Stimulated activated CD4-positive, alpha-beta T cell treated with anti-CD3 and anti-CD28 coated beads, Interleukin-12 subunit alpha, Interleukin-12 subunit beta, amount 100 ng/mL, for 24 hours (primary cell): ENCODE data around the gene PGD.
"Not testable (repeated sequence)": the region's sequence is repeated elsewhere in the genome, so short reads cannot be mapped to it uniquely, and the experiment has no call there.

Experiments
- DNase-seq, 2 experiments: peaks; one replicate each; pipeline ENCODE4 v3.0.0-alpha.2; 2020; ENCODE audit warnings: low read depth in 2 of 2

Gene PGD

DNA sequence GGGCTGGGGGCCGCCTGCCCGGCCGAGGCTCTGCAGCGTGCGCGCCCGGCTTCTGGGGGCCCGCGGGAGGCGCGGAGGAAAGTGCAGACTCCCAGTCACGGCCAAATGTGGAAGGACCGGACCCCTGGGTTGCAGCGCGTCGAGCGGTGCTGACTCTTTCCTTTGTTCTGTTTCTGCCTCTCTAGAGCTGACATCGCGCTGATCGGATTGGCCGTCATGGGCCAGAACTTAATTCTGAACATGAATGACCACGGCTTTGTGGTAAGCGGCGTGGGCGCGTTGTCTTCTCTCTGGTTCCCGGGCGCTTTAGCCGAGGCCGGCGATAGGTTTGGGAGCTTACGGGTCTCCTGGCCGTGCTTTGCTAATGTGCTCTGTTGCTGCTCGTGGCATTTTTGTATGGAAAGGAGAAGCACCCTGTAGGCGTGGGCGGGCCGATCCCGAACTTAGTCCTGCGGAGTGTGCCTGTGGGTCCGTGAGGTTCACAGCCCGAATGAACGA, 629 bp downstream of the PGD start:
- peak in 1 of 2 experiments; percentile 5 for DNase-seq

DNA sequence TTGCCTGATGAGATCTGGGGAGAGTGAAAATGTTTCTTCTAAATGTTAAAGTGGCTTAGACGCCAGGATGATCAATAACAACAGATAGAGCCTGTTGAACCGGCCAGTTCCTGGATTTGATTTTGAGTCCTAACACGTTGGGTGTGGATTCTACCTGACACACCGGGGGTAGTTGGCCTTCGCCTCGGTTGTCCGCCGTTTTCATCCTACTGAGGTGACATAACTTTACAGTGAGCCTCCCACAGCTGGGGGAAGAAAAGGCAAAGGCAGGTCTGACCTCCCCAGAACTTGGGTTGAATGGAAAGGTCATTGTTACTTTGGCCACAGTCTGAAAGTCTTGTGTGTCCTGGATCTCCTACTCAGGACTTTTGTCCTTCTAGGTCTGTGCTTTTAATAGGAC, 1.1 kb downstream of the PGD start:
- DNase-seq: no peak

DNA sequence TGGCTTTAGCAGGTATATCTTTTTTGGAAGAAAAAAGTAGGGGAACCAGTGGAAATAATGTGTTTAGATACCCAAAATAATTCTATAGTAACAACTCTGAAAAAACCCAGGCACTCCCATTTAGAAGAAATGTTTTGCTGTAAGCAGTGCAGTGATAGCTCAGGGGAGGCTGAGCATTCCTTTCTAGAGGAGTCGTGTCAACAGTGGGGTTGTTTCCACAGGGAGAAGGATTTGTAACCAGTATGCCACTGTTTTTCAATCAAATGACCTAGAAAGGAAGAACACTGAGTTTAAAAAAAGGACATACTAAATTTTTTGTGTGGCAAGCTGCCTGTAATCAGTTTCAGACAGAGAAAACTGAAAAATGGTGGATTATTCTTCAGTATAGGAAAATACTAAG, 2.4 kb downstream of the PGD start:
- no peak for DNase-seq

DNA sequence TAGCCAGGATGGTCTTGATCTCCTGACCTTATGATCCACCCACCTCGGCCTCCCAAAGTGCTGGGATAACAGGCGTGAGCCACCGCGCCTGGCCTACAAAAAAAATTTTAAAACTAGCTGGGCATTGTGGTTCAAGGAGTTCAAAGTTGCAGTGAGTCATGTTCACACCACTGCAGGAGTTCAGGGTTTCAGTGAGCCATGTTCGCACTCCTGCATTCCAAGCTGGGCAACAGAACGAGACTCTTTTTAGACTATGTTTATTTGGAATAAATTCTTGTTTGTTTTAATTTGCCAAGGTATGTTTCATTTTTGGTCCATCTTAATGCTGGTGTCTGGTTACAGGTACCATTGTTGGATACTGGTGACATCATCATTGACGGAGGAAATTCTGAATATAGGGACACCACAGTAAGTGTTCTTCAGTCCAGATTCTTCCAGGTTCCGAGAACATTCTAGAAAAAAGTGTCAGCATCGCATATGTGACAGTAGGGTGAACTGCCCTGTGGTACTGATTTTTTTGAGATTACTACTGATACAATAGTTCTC, 3.9 kb downstream of the PGD start:
- no peak for DNase-seq

DNA sequence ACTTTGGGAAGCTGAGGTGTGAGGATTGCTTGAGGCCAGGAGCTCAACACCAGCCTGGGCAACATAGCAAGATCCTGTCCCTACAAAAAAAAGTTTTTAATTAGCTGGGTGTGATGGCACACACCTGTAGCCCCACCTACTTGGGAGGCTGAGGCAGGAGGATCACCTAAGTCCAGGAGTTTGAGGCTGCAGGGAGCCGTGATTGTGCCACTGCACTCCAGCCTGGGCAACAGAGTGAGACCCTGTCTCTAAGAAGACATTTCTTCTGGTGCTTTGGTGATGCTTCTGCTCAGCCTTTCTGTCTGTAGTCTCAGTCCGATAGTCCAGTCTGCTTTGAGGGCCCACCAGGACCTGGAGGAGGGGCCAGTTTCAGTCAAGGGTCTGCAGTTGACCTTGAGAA, 8.3 kb downstream of the PGD start:
- DNase-seq: no peak

DNA sequence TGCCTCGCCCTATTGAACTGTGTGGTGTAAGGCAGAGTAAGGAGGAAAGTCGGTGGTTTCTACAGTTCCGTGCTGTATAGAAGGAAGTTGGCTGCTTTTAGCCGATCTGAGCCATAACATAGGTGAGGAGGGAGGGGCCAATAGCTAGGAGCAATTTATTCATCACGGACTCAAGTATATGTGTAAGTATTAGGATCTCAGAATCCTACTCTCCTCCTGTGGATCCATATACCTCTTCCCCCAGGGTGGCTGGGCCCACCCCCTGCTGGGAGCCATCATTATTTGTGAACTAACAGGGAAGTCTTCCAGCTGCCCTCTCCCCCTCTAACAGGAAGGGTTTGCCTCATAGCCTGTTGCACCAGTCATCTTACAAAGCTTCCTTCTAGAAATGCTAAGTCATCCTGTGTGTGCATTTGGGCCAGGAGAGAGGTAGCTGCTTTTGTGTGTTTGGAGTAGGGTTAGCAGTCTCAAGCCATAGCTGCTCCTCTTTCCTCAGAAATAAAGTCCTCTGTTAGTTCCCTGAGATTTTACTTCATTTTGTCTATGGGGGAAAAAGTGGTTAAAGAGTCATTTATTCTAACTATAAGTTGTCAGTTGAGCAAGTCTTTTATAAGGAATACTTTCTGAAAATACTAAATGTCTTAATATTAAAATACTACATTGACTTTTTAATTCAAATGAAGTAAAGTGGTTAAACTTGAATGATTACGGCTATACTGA, 16.5 kb downstream of the PGD start:
- no peak for DNase-seq

DNA sequence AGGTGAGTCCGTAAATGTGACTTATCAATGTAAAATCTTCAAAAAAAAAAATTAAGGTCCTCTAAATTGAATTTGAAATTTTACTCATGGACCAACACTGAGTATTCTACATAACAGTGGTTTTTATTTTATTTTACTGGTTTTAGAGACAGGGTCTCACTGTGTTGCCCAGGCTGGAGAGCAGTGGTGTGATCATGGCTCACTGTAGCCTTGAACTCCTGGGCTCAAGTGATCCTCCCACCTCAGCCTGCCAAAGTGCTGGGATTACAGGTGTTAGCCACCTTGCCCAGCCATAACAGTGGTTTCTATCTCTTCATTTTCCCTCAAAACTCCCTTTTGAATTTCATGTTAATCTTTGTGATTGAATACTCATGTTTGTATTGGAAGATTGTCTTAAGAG, 17.1 kb downstream of the PGD start:
- not testable (repeated sequence) for DNase-seq

DNA sequence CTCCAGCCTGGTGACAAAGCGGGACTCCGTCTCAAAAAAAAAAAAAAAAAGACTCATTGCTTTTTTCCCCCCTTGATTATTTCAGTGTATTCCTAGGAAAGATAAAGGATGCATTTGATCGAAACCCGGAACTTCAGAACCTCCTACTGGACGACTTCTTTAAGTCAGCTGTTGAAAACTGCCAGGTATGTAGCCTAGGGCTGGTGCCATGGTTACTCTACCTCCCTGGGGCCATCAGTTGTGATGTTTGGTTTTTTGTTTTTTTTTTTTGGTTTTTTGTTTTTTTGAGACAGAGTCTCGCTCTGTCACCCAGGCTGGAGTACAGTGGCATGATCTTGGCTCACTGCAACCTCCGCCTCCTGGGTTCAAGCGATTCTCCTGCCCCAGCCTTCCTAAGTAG, 19.9 kb downstream of the PGD start:
- DNase-seq: not testable (repeated sequence)

DNA sequence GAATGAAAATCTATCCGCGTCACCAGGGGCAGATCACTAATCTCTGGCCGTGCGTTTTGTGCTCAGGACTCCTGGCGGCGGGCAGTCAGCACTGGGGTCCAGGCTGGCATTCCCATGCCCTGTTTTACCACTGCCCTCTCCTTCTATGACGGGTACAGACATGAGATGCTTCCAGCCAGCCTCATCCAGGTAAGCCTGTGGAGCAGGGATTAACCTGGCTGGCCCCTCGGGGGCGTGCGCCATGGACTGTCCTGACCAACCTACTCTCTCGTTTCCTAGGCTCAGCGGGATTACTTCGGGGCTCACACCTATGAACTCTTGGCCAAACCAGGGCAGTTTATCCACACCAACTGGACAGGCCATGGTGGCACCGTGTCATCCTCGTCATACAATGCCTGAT, 20.5 kb downstream of the PGD start:
- no peak for DNase-seq

DNA sequence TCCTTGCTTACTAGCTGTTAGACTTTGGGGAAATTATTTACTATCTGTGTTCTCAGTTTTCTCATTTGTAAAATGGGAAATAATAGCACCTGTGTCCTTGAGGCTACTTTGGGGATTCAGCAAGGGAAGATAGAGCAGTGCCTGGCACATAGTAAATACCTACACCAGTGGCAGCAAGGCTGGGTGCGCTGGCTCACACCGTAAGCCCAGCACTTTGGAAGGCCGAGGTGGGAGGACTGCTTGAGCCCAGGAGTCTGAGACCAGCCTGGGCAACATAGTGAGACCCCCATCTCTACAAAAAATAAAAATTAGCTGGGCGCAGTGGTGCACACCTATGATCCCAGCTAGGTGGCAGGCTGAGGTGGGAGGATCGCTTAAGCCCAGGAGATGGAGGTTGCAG, 22.8 kb downstream of the PGD start:
- no peak for DNase-seq

DNA sequence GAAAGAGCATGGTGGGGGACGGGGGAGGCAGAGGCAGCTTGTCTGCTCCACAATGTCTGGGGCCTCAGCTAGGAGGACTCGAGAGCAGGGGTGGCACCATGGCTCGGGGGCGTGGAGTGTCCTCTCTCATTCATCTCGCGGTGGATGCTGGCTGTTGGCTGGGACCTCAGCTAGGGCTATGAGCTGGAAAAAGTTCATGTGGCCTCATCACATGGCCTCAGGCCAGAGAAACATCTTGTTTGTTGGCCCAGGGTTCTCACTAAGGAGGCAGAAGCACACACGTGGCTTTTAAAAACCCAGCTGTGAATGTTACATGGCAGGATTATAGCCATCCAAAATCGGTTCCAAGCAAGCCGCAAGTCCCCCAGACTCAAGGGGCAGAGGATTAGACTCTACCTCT, 25.2 kb downstream of the PGD start:
- no peak for DNase-seq

DNA sequence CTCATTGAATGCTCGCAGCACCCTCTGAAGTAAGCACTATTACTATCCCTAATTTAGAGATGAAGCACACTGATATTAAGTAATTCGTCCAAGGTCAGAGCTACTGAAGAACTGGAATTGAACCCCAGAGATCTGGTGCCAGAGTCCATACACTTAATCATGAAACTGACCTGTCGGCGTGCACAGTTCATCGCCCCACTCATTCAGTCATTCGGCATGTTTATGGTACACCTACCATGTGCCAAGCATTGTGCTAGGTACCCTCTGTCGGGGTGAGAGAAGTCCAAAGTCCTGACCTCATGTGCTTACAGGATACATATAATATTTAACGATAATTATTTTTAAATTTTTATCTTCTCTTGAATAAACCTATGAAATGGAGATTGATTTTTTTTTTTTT, 25.8 kb downstream of the PGD start:
- DNase-seq: no peak

DNA sequence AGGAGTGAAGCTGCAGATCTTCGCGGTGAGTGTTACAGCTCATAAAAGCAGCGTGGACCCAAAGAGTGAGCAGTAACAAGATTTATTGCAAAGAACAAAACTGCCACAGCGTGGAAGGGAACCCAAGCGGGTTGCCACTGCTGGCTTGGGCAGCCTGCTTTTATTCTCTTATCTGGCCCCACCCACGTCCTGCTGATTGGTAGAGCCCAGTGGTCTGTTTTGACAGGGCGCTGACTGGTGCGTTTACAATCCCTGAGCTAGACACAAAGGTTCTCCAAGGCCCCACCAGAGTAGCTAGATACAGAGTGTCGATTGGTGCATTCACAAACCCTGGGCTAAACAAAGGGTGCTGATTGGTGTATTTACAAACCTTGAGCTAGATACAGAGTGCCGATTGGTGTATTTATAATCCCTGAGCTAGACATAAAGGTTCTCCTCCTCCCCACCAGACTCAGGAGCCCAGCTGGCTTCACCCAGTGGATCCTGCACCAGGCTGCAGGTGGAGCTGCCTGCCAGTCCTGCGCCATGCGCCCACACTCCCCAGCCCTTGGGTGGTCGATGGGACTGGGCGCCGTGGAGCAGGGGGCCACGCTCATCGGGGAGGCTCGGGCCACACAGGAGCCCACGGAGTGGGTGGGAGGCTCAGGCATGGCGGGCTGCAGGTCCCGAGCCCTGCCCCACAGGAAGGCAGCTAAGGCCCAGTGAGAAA, 27.1 kb downstream of the PGD start:
- DNase-seq: not testable (repeated sequence)

DNA sequence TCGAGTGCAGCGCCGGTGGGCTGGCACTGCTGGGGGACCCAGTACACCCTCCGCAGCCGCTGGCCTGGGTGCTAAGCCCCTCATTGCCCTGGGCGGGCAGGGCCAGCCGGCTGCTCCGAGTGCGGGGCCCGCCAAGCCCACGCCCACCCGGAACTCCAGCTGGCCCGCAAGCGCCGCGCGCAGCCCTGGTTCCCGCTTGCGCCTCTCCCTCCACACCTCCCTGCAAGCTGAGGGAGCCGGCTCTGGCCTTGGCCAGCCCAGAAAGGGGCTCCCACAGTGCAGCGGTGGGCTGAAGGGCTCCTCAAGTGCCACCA, 27.6 kb downstream of the PGD start:
- DNase-seq: not testable (repeated sequence)

DNA sequence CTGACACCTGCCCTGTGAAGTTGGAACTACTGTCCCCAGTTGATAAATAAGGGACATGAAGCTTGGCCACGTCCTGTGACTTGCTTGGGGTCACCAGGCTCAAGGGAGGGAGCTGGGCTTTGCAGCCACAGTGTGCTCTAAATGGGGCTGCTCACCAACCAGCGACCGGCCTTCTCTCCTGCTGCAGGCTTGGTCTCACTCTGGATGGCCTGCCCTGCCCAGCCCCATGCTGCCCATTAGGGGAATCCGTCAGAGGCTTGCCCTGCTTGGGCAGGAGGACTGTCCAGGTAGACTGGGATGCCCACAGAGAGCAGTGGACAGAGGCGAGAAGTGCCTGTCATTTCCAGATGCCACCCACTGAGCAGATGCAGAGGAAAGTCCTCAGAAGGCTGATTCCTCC, 30.1 kb downstream of the PGD start:
- no peak for DNase-seq

DNA sequence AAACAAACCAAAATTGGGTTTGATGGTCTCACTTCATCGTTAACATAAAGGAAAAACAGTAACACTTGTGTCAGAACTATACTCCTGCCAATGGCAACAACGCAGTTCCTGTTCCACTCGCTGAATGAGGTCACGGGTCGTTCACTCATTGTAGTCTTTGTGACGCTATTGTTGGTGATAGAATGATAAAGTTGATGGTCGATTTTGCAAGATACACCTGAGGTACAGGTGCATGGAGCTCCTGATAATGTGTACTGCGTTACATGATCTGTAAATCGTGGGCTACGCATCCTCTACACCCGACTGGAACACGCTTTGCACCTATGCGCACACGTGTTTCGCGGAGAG, 31.0 kb downstream of the PGD start:
- no peak for DNase-seq

DNA sequence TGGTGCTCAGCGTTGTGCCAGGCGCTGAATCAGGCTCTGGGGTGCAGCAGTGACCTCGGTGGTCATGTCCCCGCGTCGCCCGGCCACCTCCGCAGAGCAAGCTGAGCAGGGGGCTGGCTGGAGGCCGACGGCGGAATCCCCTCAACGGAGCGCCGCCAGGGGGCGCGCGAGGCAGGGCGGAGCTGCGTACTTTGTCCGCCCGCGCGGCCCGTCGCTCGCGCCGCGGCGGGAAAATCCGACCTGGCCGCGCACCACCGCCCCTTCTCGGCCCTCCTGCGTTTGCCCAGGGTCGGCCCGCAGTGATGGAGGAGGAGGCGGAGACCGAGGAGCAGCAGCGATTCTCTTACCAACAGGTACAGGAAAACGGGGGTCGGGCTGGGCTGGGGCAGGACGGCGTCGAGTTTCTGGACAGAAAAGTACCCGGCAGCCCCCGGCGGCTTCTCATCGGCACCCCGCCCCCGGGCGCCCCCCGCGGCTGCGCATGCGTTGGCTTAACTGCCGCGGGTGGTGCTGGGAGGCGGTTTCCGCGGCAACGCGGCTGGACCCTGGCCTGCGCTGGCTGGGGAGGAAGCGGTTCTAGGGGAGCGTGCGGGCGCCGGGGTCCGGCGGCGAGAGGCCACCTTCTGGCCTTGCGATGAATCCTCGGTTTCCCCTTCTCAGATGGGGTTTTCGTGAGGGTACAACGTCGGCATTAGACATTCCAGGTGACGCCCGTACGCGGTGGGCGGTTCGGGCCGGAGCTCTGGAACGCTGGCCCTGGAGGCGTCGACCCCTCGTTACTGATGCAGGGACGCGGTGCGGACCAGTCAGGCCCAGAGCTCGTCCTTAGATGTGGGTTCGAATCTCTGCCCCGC, 31.6 kb downstream of the PGD start, which contains the start of gene CENPS:
TSS of gene CENPS (plus strand) at position 218 of the 854 bp plus-strand sequence. CDS start at position 303, 85 bp downstream.
- DNase-seq: peak; percentile 84 to 92

DNA sequence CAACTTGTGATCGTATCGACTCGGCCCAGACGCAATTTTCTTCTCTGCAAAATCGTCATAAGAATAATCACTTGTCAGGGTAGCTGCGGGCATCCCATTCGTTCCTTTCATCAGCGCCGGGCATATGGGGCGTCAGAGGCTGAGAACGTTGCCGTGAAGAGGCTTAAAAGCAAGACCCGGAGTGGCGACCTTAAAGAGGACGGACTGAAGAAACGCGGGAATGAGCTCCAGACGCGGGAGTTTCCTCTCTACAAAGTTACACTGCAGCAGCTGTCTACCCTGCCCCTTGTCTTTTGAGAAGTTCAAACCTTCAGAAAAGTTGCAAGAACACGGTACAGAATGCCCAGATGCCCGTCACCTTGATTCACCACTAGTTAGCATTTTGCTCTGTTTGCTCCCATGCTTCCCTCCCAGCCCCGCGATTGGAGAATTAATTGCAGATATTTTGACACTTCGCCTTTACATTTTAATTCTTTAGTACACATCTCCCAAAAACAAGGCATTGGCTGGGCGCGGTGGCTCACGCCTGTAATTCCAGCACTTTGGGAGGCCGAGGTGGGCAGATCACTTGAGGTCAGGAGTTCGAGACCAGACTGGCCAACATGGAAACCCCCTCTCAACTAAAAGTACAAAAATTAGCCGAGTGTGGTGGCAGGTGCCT, 32.3 kb downstream of the PGD start:
- DNase-seq: peak in 1 of 2 experiments; percentile 12

DNA sequence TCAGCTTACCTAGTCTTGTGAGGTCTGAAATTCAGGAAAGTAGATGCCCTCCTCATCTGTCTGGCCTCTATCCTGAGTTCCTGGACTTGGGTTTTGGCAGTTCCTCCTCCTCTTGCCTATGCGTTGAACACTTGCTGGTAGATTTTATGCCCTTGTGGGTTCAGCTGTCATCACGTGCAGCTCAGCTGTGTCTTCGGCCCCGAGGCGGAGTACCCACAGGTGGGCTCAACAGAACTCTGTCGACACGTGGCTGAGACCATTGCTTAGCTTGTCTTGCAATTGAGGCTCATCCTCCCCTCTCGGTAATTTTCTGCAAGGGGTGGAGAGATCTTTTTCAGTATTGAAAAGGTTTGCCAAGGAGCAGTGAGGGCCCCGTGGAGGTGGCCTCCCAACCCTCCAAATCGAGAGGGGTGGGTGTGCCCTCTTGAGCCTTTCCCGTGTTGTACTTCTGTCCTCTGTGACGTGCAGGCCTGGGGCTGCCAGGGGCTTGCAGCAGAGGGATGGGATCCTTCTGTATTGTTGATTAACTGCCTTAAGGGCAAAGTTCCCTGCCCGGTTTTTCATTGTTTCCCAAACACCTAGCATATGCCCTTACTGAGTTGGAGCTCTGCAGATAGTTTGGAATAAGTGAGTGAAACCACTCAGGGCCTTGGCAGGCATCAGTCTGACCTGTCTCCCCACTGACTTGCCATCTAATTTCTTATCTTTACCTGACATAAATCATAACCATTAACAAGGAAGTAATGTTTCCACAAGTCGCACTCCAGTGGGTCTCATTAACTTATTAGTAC, 34.2 kb downstream of the PGD start:
- DNase-seq: no peak

DNA sequence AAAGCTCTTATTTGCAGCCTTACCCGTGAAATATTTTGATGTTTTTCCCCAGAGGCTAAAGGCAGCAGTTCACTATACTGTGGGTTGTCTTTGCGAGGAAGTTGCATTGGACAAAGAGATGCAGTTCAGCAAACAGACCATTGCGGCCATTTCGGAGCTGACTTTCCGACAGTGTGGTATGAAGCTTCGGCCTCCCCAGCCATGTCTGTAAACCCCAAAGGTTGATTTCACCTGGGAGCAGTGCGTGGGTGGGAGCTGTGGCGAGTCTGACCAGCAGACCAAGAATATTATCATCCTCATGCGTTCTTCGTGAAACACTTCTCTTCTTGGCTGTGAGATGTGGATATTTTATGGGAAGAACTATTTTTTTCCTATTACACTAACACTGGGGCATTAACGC, 34.9 kb downstream of the PGD start:
- DNase-seq: no peak

DNA sequence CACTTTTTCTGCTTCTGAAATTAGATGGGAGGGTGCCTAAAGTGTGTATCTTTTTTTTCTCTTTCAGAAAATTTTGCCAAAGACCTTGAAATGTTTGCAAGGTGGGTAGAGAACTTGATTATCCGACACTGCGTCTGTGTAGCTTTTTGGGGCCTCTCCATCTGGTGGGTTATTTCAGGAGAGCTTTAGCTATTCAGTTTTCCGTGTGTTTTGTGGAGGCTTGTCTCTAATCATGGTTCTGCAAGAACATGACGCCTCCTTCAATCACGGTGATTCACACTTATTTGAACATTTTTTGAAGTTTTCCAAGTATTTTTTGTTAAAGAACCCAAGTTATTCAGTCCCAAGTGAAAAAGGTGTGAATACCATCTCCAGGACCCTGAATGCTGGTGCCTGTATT, 35.7 kb downstream of the PGD start:
- no peak for DNase-seq
